Hindlimb muscle (tissue), 1 donor: ENCODE measurements around the gene BDH2. TPM values are rescaled to one million over a fixed set of nuclear protein-coding genes. Genes with fewer than 3 reads are reported as not detected.

Experiments used
- DNase-seq: peaks from one replicate; pipeline ENCODE4 v3.0.0-alpha.2; 2013
- polyA plus RNA-seq: library from polyadenylated mRNA; unstranded; fragments of 120-200 nt; gene quantifications from one replicate; pipeline ENCODE4 v1.2.1, GENCODE V29; 2013; ENCODE audit not compliant: insufficient read length

The BDH2 gene
- polyA plus RNA-seq, 1 donor, result 32.7 TPM

DNA sequence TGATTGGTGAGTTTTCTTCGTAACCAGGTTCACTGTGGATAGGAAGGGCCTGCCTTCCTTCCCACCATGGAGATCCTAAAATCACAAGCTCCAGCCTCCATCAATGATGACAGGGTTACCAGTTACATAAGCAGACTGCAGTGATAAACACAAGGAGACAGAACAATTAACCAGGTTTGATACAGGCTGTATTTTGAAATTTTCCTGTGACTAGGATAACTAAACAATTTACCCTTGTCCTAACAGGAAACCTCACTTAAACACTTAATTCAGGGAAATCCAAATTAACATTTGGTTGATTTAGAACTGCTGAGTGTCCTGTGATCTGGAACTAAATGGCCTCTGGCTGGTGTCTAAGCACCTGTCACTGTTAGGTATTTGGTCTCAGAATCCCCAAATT is 20.0 kb downstream of the BDH2 start:
- no peak for DNase-seq

GRCh38 chr4:103076747-103077347 is 22.8 kb downstream of the BDH2 start, which contains the start of gene SLC9B2:
Gene SLC9B2, minus strand, starts transcription at chr4:103076761. Its CDS starts 9,211 bp downstream, at chr4:103067550.
- DNase-seq, result no peak

- DNase-seq, result peak; percentile 79
Observed at GRCh38 chr4:103075894-103076746, 23.5 kb downstream of the BDH2 start.

DNA sequence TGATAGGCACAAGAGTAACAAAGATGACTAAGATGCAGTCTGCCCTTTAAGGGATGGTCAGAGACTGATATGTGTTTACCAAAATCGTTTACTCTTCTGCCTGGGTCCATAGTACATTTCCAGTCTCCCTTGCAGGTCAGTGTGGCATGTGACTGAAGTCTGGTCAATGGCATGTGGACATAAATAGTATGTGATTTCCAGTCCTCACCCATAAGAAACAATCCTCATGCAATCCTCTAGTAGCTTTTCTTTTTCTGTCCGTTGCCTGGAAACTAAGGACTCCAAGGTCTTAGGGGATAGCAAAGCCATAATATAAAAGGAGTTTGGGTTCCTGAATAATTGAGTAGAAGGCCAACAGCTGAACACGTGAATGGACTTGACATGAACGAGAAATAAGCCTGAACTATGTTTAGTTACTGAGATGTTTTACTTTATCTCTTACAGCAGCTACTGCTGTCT is 24.2 kb downstream of the BDH2 start:
- no peak for DNase-seq

GRCh38 chr4:103074744-103075434 is 24.7 kb downstream of the BDH2 start:
- no peak for DNase-seq

GRCh38 chr4:103073792-103074438 is 25.7 kb downstream of the BDH2 start:
- DNase-seq, result no peak

- no peak for DNase-seq
Observed at GRCh38 chr4:103067841-103068547, 31.6 kb downstream of the BDH2 start.

- DNase-seq, result no peak
Observed at GRCh38 chr4:103060453-103061148, 39.0 kb downstream of the BDH2 start.

DNA sequence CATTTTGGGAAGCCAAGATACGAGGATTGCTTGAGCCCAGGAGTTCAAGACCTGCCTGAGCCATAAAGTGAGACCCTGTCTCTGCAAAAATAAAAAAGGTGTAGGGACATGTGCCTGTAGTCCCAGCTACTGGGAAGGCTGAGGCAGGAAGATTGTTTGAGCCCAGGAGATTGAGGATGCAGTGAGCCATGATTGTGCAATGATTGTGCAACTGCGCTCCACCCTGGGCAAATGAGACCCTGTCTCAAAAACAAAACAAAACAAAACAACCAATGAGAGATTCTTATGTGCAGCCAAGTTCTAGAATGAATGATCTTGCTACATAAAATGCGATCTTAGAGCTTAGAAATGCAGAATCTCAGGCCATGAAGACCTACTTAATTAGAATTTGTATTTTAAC is 45.6 kb downstream of the BDH2 start:
- DNase-seq, result no peak

- no peak for DNase-seq
Observed at GRCh38 chr4:103052779-103053178, 46.9 kb downstream of the BDH2 start.

- no peak for DNase-seq
Observed at GRCh38 chr4:103052145-103052544, 47.5 kb downstream of the BDH2 start.

DNA sequence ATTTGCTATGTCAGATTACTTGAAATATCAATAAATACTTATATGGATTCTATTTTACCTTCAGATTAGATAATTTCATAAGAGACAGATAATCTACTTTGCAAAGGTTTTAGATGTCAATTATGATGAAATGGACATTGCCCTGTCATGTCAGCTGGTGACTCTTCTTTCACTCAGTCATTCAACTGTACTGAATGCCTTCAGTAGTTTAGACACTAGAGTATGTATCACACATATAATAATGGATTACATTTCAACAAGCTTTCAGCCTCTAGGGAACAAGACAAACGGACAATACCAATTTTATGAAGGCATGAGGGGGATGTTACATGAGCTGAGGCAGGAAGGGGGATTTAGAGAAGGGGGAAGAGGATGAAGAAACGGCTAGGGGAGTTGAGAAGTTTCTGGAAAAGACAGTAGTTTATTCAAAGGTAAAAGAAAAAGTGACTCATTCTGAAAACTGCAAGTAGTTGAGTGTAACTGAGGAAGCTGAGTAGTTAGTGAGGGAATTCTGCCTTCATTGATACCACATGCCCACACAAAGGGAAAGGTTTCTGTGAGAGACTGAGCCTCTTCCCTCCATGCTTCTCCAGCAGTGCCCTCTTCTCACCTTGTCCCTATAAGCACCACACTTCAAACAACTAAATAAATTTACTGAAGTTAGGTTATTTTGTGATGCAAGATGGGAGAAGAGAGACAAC is 48.7 kb downstream of the BDH2 start:
- DNase-seq, result no peak

GRCh38 chr4:103046416-103047290 is 53.0 kb downstream of the BDH2 start:
- peak; percentile 13 for DNase-seq

DNA sequence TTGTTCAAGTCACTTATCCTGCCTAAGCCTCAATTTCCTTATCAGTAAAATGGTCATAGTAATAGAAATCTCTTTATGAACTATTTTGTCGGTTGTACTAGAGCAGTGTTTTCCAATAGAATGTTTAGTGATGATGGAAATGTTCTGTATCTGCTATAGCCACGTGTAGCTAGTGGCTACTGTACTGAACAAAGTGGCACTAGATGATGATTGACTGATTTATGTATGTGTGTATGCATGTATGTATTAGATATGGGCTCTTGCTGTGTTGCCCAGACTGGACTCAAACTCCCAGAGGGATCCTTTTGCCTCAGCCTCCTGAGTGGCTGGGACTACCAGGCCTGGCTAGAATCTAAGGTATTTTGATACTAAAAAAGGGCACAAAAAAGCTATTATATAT is 55.5 kb downstream of the BDH2 start:
- DNase-seq, result no peak

DNA sequence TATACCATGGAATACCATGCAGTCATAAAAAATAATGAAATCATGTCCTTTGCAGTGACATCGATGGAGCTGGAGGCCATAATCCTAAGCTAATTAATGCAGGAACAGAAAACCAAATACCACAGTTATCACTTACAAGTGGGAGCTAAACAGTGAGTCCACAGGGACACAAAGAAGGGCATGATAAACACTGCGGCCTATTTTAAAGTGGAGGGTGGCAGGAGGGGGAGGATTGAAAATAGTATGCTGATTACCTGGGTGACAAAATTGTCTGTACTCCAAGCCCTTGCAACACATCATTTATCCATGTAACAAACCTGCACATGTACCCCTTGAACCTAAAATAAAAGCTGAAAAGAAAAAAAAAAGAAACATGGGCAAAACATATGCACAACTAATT is 63.5 kb downstream of the BDH2 start:
- no peak for DNase-seq

- DNase-seq, result no peak
Observed at GRCh38 chr4:103032574-103032973, 67.1 kb downstream of the BDH2 start.

DNA sequence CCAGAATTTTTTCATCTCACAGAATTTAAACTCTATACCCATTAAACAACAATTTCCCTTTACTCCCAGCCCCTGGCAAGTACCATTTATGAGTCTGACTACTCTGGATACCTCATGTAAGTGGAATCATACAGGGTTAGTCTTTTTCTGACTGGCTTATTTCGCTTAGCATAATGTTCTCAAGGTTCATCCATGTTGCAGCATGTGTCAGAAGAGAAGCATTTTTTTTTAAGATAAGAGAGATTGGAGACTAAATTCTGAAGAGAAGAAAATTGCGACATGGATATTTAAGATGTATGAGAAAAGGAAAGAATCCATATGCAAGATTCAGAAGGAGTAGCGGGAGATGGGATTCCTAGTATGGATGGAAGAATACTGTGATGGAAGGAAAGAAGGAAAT is 68.8 kb downstream of the BDH2 start:
- no peak for DNase-seq

DNA sequence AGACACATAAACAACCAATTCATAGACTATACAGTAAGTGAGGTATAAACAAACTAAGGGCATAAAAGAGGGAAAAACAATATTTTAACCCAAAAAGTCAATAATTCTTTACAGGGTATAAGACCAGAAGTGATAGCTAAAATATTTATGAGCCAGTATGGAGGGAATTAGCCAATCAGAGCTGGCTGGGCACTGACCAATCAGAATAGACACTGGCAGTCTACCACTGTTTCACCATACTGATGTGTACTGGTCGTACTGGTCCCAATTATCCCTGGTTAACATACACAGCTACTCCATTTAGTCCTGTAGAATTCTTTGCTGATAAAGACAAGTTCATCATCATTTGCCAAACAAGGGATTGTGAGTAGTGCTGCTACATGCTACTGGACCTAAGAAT is 70.3 kb downstream of the BDH2 start:
- no peak for DNase-seq
